Endothelial cell of umbilical vein (primary cell): ENCODE measurements around the gene APBB2. TPM values are rescaled to one million over a fixed set of nuclear protein-coding genes. Genes with fewer than 3 reads are reported as not detected.

Source experiments
- BruUV-seq: library from RNA; stranded (reverse); fragments of 400-500 nt; replicated peaks from 2 replicates; lab custom pipeline; 2021; lab: Mats Ljungman, UMichigan
- CTCF ChIA-PET: fragments of 300-600, 350-600 bp; sonication (Branson Sonifier 250); formaldehyde crosslinking; loops from one replicate; lab custom pipeline; 2021; ENCODE audit warnings: antibody characterized with exemption, inconsistent platforms; lab: Charles Lee
- POLR2A ChIA-PET: fragments of 300-600, 350-600 bp; sonication (Branson Sonifier 250); formaldehyde crosslinking; loops from one replicate; lab custom pipeline; 2021; ENCODE audit warnings: antibody characterized with exemption, inconsistent platforms; lab: Charles Lee
- DNase-seq: peaks from one replicate; pipeline ENCODE4 v3.0.0-alpha.2; 2011; ENCODE audit warnings: low read depth, low spot score
- FAIRE-seq: peaks from 2 replicates; lab custom pipeline; 2011; peaks lifted over from hg19 to GRCh38; lab: Jason Lieb, UNC
- H2AFZ ChIP-seq: 2 replicates; pipeline ENCODE4 v1.6.0; 2012; ENCODE audit warnings: low read depth, low read length, control low read depth, inconsistent platforms
- H3K27ac ChIP-seq: 2 replicates; pipeline ENCODE4 v1.5.1; 2011; ENCODE audit warnings: low read depth, mild to moderate bottlenecking, control low read depth, low read length, moderate library complexity; ENCODE audit not compliant: insufficient read depth
- H3K27me3 ChIP-seq, 2 experiments: 2 replicates each; pipeline versions ENCODE4 v1.6.0 to v1.6.1; 2011; ENCODE audit warnings: low read length in 2 of 2, mixed read lengths in 1 of 2; ENCODE audit not compliant: control insufficient read depth in 2 of 2, insufficient read depth in 2 of 2
- H3K36me3 ChIP-seq, 2 experiments: 2 replicates in 1 of 2; 3 replicates in 1 of 2; pipeline ENCODE4 v1.5.1; 2011; ENCODE audit warnings: low read length in 2 of 2, mild to moderate bottlenecking in 1 of 2, moderate library complexity in 1 of 2; ENCODE audit not compliant: control insufficient read depth in 2 of 2, insufficient read depth in 2 of 2; ENCODE audit errors: extremely low read depth in 1 of 2
- H3K4me1 ChIP-seq: 3 replicates; pipeline ENCODE4 v1.5.1; 2011; ENCODE audit warnings: mild to moderate bottlenecking, low read length; ENCODE audit not compliant: control insufficient read depth, insufficient read depth; ENCODE audit errors: extremely low read depth
- H3K4me2 ChIP-seq: 2 replicates; pipeline ENCODE4 v1.6.1; 2011; ENCODE audit warnings: low read length, control low read depth, mixed read lengths; ENCODE audit not compliant: insufficient read depth
- H3K4me3 ChIP-seq, 3 experiments: fragments of 200-600 bp in 1 of 3; sonication (generic), shearing (Covaris generic) in 1 of 3; replicated peaks in 1 of 3; 2 replicates each; pipeline ENCODE4 v1.5.1; 2011 to 2016; ENCODE audit warnings: control low read depth in 3 of 3, low read length in 3 of 3, mild to moderate bottlenecking in 2 of 3, inconsistent platforms in 1 of 3, low read depth in 1 of 3, moderate library complexity in 1 of 3; ENCODE audit not compliant: insufficient read depth in 1 of 3
- H3K79me2 ChIP-seq: 2 replicates; pipeline ENCODE4 v1.6.0; 2012; ENCODE audit warnings: low read length, inconsistent platforms; ENCODE audit not compliant: control insufficient read depth, insufficient read depth
- H3K9ac ChIP-seq: replicated peaks from 2 replicates; pipeline ENCODE3; 2011; ENCODE audit warnings: low read length, control low read depth; ENCODE audit not compliant: insufficient read depth; ENCODE audit errors: extremely low read depth
- H3K9me1 ChIP-seq: replicated peaks from 3 replicates; pipeline ENCODE4 v1.6.0; 2011; ENCODE audit warnings: mild to moderate bottlenecking, low read length; ENCODE audit not compliant: control insufficient read depth, insufficient read depth; ENCODE audit errors: extremely low read depth
- H3K9me3 ChIP-seq: replicated peaks from 2 replicates; pipeline ENCODE4 v1.5.1; 2012; ENCODE audit warnings: low read length, inconsistent platforms; ENCODE audit not compliant: control insufficient read depth, insufficient read depth
- H4K20me1 ChIP-seq: replicated peaks from 2 replicates; pipeline ENCODE3; 2011; ENCODE audit warnings: mild to moderate bottlenecking, low read length; ENCODE audit not compliant: control insufficient read depth, insufficient read depth; ENCODE audit errors: extremely low read depth
- CTCF ChIP-seq, 2 donors: IDR thresholded peaks; 1 replicate in 1 of 2; 2 replicates in 1 of 2; pipeline ENCODE4 v1.5.1; 2011; ENCODE audit warnings: low read length in 2 of 2, mild to moderate bottlenecking in 2 of 2, moderate library complexity in 2 of 2, control low read depth in 1 of 2, inconsistent platforms in 1 of 2, low read depth in 1 of 2; ENCODE audit not compliant: insufficient read depth in 1 of 2; ENCODE audit errors: extremely low read depth in 1 of 2
- EZH2 ChIP-seq: IDR thresholded peaks from 2 replicates; pipeline ENCODE4 v1.6.1; 2012; ENCODE audit warnings: borderline replicate concordance, low read depth, mild to moderate bottlenecking, moderate library complexity, low read length, inconsistent platforms; ENCODE audit not compliant: severe bottlenecking
- FOS ChIP-seq: IDR thresholded peaks from 2 replicates; pipeline ENCODE4 v1.6.1; 2011; ENCODE audit warnings: mild to moderate bottlenecking, low read length, moderate library complexity, borderline replicate concordance; ENCODE audit not compliant: insufficient read depth
- GATA2 ChIP-seq: IDR thresholded peaks from 2 replicates; pipeline ENCODE4 v1.7.0; 2011; ENCODE audit warnings: low read depth, mild to moderate bottlenecking, moderate library complexity, mixed read lengths, low read length; ENCODE audit not compliant: insufficient read length, insufficient read depth
- JUN ChIP-seq: IDR thresholded peaks from 2 replicates; pipeline ENCODE4 v1.6.1; 2011; ENCODE audit warnings: borderline replicate concordance, low read depth; ENCODE audit not compliant: insufficient read length, insufficient read depth
- MAX ChIP-seq: IDR thresholded peaks from 2 replicates; pipeline ENCODE4 v1.6.1; 2011; ENCODE audit not compliant: insufficient read depth, insufficient read length
- MYC ChIP-seq: IDR thresholded peaks from one replicate; pipeline ENCODE4 v1.6.1; 2011; ENCODE audit warnings: mild to moderate bottlenecking, low read depth, low read length
- POLR2A ChIP-seq: IDR thresholded peaks from 2 replicates; pipeline ENCODE4 v1.6.1; 2012; ENCODE audit warnings: low read depth, mild to moderate bottlenecking, control low read depth, low read length
- POLR2AphosphoS5 ChIP-seq: IDR thresholded peaks from 2 replicates; pipeline ENCODE4 v1.6.1; 2012; ENCODE audit warnings: low read depth, mild to moderate bottlenecking, control low read depth, low read length, moderate library complexity; ENCODE audit not compliant: insufficient read depth
- dilution Hi-C: fragments of 300-500 bp; cut with MboI; formaldehyde crosslinking; loops from one replicate; pipeline ENCODE4 v1.15.0; 2019; ENCODE audit warnings: low sequenced_read_pairs; ENCODE audit not compliant: extremely low pct_ligation_motif_present
- intact Hi-C: fragments of 100-400 bp; cut with micrococcal nuclease; formaldehyde crosslinking; loops from one replicate; pipeline ENCODE4 v1.10.0; 2022
- polyA plus RNA-seq, 4 experiments: library from polyadenylated mRNA; depleted of rRNA in 3 of 4; stranded (reverse) in 3 of 4; unstranded in 1 of 4; fragments of >200 nt; gene quantifications; 2 replicates each; pipeline versions ENCODE4 v1.2.1 to v1.2.3, GENCODE V29; 2011 to 2012; ENCODE audit warnings: missing spikeins in 1 of 4
- total RNA-seq: library from RNA; stranded (reverse); gene quantifications from 2 replicates; pipeline ENCODE4 v1.2.3, GENCODE V29; 2021

The APBB2 gene
- total and polyA plus RNA-seq, 2 donors (not counting 3 experiments of a cell fraction or from before 2014, with no cell fraction given) = 79.8 to 124 TPM

- intact Hi-C loops = no loop called here
- dilution Hi-C loops = no loop called here
- Histone ChIP-seq H3K9ac (no peak overlapping the region), H3K4me1 (no peaks in the 10 kb centered on the region), H3K9me3 (no peaks in the 10 kb centered on the region), H2AFZ (no peak overlapping the region), H3K4me2 (no peak overlapping the region), H3K79me2 (no peaks in the 10 kb centered on the region), H3K36me3 (peaks cover 16 to 37% of the 10 kb centered on the region in 2 experiments), H4K20me1 (no peaks in the 10 kb centered on the region), H3K9me1 (no peaks in the 10 kb centered on the region), H3K4me3 (no peak overlapping the region), H3K27ac (no peak overlapping the region), H3K27me3 (no peaks in the 10 kb centered on the region)
- no peak for FAIRE-seq
- DNase-seq = no peak
- POLR2A ChIA-PET = interaction anchor here (0.6 kb wide), 1 partner anchor 10 kb away, joined by 4 read pairs; no protein-coding TSS in a partner anchor
- BruUV-seq = no TSS peak
- CTCF ChIA-PET = interaction anchor here (0.8 to 3.2 kb wide), 3 partner anchors 9 to 155 kb away, joined by 3 to 19 read pairs (median 3); no protein-coding TSS in a partner anchor
- TF ChIP-seq CTCF (IDR thresholded peaks at IDR 0.05; ENCODE audit: extremely low read depth in 1 of 2, insufficient read depth in 1 of 2, low read depth in 1 of 2, low read length in 2 of 2) = no peak
- no peak for TF ChIP-seq POLR2AphosphoS5
- TF ChIP-seq FOS = no peak
- TF ChIP-seq MAX = no peak
- no peak for TF ChIP-seq EZH2
- TF ChIP-seq GATA2 = no peak
- no peak for TF ChIP-seq POLR2A
- TF ChIP-seq JUN = no peak
- no peak for TF ChIP-seq MYC
Observed at GRCh38 chr4:40888933-40889332, 325.4 kb downstream of the APBB2 start.
